MCF 10A (cell line): ENCODE measurements around the gene EDDM13. TPM values are rescaled to one million over a fixed set of nuclear protein-coding genes. Genes with fewer than 3 reads are reported as not detected.

ENCODE experiments used
- BruUV-seq: library from RNA; stranded (reverse); fragments of 400-500 nt; replicated peaks from 2 replicates; lab custom pipeline; 2021; lab: Mats Ljungman, UMichigan
- CTCF ChIA-PET: fragments of 300-600 bp; sonication (Branson Sonifier 250); formaldehyde crosslinking; extraction: SDS; loops from one replicate; lab custom pipeline; 2021; ENCODE audit warnings: antibody characterized with exemption, inconsistent platforms; lab: Yijun Ruan, JAX
- POLR2A ChIA-PET: fragments of 300-600, 350-650 bp; sonication (Branson Sonifier 250); formaldehyde crosslinking; extraction: SDS; loops from one replicate; lab custom pipeline; 2020; ENCODE audit warnings: antibody characterized with exemption, inconsistent platforms; lab: Yijun Ruan, JAX
- DNase-seq: peaks from one replicate; pipeline ENCODE4 v3.0.0-alpha.2; 2018; ENCODE audit not compliant: unreplicated experiment
- H3K27ac Mint-ChIP-seq: one replicate; pipeline ENCODE4 v1.8.0; 2022; ENCODE audit warnings: mild to moderate bottlenecking, low read depth, mixed read lengths; ENCODE audit not compliant: unreplicated experiment
- H3K27me3 Mint-ChIP-seq: one replicate; pipeline ENCODE4 v1.8.0; 2022; ENCODE audit warnings: mixed read lengths; ENCODE audit not compliant: insufficient read depth, unreplicated experiment
- H3K36me3 Mint-ChIP-seq: one replicate; pipeline ENCODE4 v1.8.0; 2022; ENCODE audit warnings: mild to moderate bottlenecking, moderate library complexity, mixed read lengths; ENCODE audit not compliant: insufficient read depth, unreplicated experiment
- H3K4me1 Mint-ChIP-seq: one replicate; pipeline ENCODE4 v1.8.0; 2022; ENCODE audit warnings: mixed read lengths; ENCODE audit not compliant: insufficient read depth, unreplicated experiment
- H3K4me3 Mint-ChIP-seq: one replicate; pipeline ENCODE4 v1.8.0; 2022; ENCODE audit warnings: mild to moderate bottlenecking, moderate library complexity, mixed read lengths; ENCODE audit not compliant: unreplicated experiment
- H3K9me3 Mint-ChIP-seq: one replicate; pipeline ENCODE4 v1.8.0; 2022; ENCODE audit warnings: mixed read lengths; ENCODE audit not compliant: unreplicated experiment
- intact Hi-C: fragments of 100-400 bp; cut with micrococcal nuclease; formaldehyde crosslinking; loops from 2 replicates; pipeline ENCODE4 v1.14.1; 2022
- total RNA-seq: library from RNA; stranded (reverse); gene quantifications from 2 replicates; pipeline ENCODE4 v1.2.3, GENCODE V29; 2022
- TF ChIP-seq, protein P1 (sequence below): fragments of 200-600 bp; IDR thresholded peaks from one replicate; pipeline ENCODE4 v1.8.0; 2022; ENCODE audit warnings: antibody characterized with exemption, mild to moderate bottlenecking; ENCODE audit not compliant: unreplicated experiment

EDDM13 gene
- total RNA-seq, 1 experiment from 2014 or later, result not detected

DNA sequence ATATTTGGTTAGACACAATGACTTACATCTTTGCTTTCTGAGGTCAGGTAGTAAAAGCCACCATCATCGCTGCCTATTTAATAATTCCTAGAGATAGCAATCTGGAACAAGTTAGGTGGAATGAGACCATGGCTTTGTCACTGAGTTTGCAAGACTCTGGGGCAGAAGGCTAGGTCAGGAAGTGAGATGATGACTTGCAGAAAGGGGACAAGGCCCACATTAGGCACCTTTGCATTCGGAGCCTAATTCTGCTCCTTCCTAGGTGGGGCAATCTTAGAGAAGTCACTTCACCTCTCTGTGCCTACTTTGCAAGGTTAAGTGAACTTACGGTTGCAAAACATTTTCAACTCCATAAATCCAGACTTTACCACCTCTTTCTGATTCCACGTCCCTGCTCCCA, 10.3 kb downstream of the EDDM13 start:
- Mint-ChIP-seq H3K4me1 (no peaks in the 10 kb centered on the region), H3K27ac (no peak overlapping the region), H3K4me3 (no peak overlapping the region), H3K9me3 (no peaks in the 10 kb centered on the region), H3K27me3 (no peaks in the 10 kb centered on the region), H3K36me3 (peaks cover 5% of the 10 kb centered on the region)
- no TSS peak for BruUV-seq
- CTCF ChIA-PET, result interaction anchor here (1.2 kb wide), 1 partner anchor 65 kb away, joined by 3 read pairs; no protein-coding TSS in a partner anchor
- DNase-seq, result no peak
- TF ChIP-seq, protein P1, sequence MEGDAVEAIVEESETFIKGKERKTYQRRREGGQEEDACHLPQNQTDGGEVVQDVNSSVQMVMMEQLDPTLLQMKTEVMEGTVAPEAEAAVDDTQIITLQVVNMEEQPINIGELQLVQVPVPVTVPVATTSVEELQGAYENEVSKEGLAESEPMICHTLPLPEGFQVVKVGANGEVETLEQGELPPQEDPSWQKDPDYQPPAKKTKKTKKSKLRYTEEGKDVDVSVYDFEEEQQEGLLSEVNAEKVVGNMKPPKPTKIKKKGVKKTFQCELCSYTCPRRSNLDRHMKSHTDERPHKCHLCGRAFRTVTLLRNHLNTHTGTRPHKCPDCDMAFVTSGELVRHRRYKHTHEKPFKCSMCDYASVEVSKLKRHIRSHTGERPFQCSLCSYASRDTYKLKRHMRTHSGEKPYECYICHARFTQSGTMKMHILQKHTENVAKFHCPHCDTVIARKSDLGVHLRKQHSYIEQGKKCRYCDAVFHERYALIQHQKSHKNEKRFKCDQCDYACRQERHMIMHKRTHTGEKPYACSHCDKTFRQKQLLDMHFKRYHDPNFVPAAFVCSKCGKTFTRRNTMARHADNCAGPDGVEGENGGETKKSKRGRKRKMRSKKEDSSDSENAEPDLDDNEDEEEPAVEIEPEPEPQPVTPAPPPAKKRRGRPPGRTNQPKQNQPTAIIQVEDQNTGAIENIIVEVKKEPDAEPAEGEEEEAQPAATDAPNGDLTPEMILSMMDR, result no peak
- intact Hi-C loops, result no loop called here
- POLR2A ChIA-PET, result no interaction called here

- Mint-ChIP-seq H3K36me3 (peaks cover 5% of the 10 kb centered on the region), H3K4me3 (no peak overlapping the region), H3K4me1 (no peaks in the 10 kb centered on the region), H3K27ac (no peak overlapping the region), H3K27me3 (no peaks in the 10 kb centered on the region), H3K9me3 (no peaks in the 10 kb centered on the region)
- ChIA-PET POLR2A (no interaction called here), CTCF (no interaction called here)
- BruUV-seq, result no TSS peak
- intact Hi-C loops, result no loop called here
- DNase-seq, result no peak
- TF ChIP-seq, protein P1, result no peak
Observed at GRCh38 chr19:56284746-56285145, 12.2 kb downstream of the EDDM13 start.

DNA sequence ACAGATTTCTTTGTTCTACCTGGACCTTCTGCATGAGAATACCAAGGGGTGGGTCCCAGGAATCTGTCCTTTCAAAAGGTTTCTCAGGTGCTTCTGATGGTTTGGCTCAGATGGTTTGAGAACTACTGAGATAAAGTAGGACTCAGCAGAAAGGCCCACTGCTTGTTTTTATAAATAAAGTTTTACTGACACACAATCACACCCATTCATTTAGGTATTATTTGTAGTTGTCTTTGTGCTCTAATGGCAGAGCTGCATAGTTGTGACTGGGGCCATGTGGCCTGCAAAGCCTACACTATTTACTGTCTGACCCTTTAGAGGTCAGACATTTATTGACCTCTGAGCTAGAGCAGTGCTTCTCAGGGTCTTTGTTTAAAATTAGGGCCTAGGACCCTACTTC, 17.6 kb downstream of the EDDM13 start:
- TF ChIP-seq, protein P1, result no peak
- no TSS peak for BruUV-seq

GRCh38 chr19:56291867-56292266, 19.3 kb downstream of the EDDM13 start:
- Mint-ChIP-seq H3K36me3 (peaks cover 15% of the 10 kb centered on the region), H3K4me3 (no peak overlapping the region), H3K9me3 (no peaks in the 10 kb centered on the region), H3K4me1 (peaks cover 6% of the 10 kb centered on the region), H3K27ac (no peak overlapping the region), H3K27me3 (no peaks in the 10 kb centered on the region)
- no TSS peak for BruUV-seq
- CTCF ChIA-PET, result interaction anchor here (1.4 to 1.7 kb wide), 2 partner anchors 38 to 41 kb away, joined by 5 to 11 read pairs; no protein-coding TSS in a partner anchor
- DNase-seq, result no peak
- POLR2A ChIA-PET, result no interaction called here
- TF ChIP-seq, protein P1, result no peak
- intact Hi-C loops, result no loop called here

More for the DNA sequence above, 17.6 kb downstream of the EDDM13 start:
- ChIA-PET CTCF (interaction anchor here (0.8 to 1.0 kb wide), 3 partner anchors 9 to 59 kb away, joined by 3 to 5 read pairs (median 3); no protein-coding TSS in a partner anchor), POLR2A (interaction anchor here (0.8 kb wide), 1 partner anchor 24 kb away, joined by 3 read pairs; no protein-coding TSS in a partner anchor)
- Mint-ChIP-seq H3K4me3 (no peak overlapping the region), H3K36me3 (peaks cover 14% of the 10 kb centered on the region), H3K4me1 (peaks cover 6% of the 10 kb centered on the region), H3K27ac (no peak overlapping the region), H3K9me3 (no peaks in the 10 kb centered on the region), H3K27me3 (no peaks in the 10 kb centered on the region)
- intact Hi-C loops, result no loop called here
- DNase-seq, result no peak
